Lung (tissue), 12 donors: ENCODE results near the gene CDC25A. TPM values are rescaled to one million over a fixed set of nuclear protein-coding genes. Genes with fewer than 3 reads are reported as not detected.

Experiments used
- ATAC-seq: fragments of 200-7000 bp; cut with Tn5 transposase; one replicate; pipeline ENCODE4 v1.9.1; 2020; ENCODE audit warnings: moderate number of reproducible peaks; ENCODE audit not compliant: insufficient read depth, low FRiP score
- DNase-seq, 3 donors: peaks; one replicate each; pipeline ENCODE4 v3.0.0-alpha.2; 2013 to 2017
- H3K27ac ChIP-seq, 2 donors: one replicate each; pipeline ENCODE4 v1.5.1; 2013; ENCODE audit warnings: mild to moderate bottlenecking in 2 of 2, moderate library complexity in 2 of 2, control low read depth in 1 of 2, inconsistent platforms in 1 of 2, low read depth in 1 of 2, low read length in 1 of 2
- H3K27me3 ChIP-seq, 3 donors: one replicate each; pipeline ENCODE4 v1.5.1; 2013; ENCODE audit warnings: low read length in 2 of 3; ENCODE audit not compliant: control insufficient read depth in 3 of 3, insufficient read depth in 3 of 3
- H3K36me3 ChIP-seq, 4 donors: one replicate each; pipeline ENCODE4 v1.5.1; 2013; ENCODE audit warnings: low read length in 4 of 4, mild to moderate bottlenecking in 1 of 4, moderate library complexity in 1 of 4; ENCODE audit not compliant: control insufficient read depth in 4 of 4, insufficient read depth in 4 of 4
- H3K4me1 ChIP-seq, 5 donors: one replicate each; pipeline ENCODE4 v1.5.1; 2013; ENCODE audit warnings: low read length in 5 of 5, mild to moderate bottlenecking in 2 of 5, moderate library complexity in 1 of 5; ENCODE audit not compliant: control insufficient read depth in 5 of 5, insufficient read depth in 5 of 5
- H3K4me3 ChIP-seq: one replicate; pipeline ENCODE4 v1.5.1; 2013; ENCODE audit warnings: mild to moderate bottlenecking, control low read depth, moderate library complexity
- H3K9ac ChIP-seq, 2 donors: one replicate each; pipeline ENCODE4 v1.5.1; 2013; ENCODE audit warnings: low read length in 2 of 2, control low read depth in 1 of 2; ENCODE audit not compliant: insufficient read depth in 1 of 2
- H3K9me3 ChIP-seq, 4 donors: one replicate each; pipeline ENCODE4 v1.5.1; 2013; ENCODE audit warnings: low read length in 3 of 4, mild to moderate bottlenecking in 1 of 4, moderate library complexity in 1 of 4; ENCODE audit not compliant: control insufficient read depth in 4 of 4, insufficient read depth in 3 of 4
- CTCF ChIP-seq: IDR thresholded peaks from 2 replicates; pipeline ENCODE4 v1.5.1; 2012; ENCODE audit warnings: mild to moderate bottlenecking; ENCODE audit errors: control extremely low read depth, extremely low read depth
- WGBS, 2 donors: extraction: QIAGEN DNeasy Blood & Tissue Kit; methylation state at CpG; one replicate each; pipeline ENCODE4 v1.1.7; 2013; 5-methylcytosine and 5-hydroxymethylcytosine counted together
- polyA plus RNA-seq, 2 donors: library from polyadenylated mRNA; stranded (reverse); fragments of 200-250 nt; gene quantifications; one replicate each; pipeline ENCODE4 v1.2.1, GENCODE V29; 2013
- total RNA-seq, 2 donors: library from RNA; depleted of rRNA in 1 of 2; stranded (reverse); fragments of >200 nt in 1 of 2; gene quantifications; one replicate each; pipeline ENCODE4 v1.2.1, GENCODE V29; 2014 to 2021
- donor health status: control.
- donor health status: control.
- donor health status: Bipolar disorder and iron deficiency.
- donor health status: healthy.
- donor health status: DM: yes; HTN: yes; CAD: no.

The CDC25A gene
- total and polyA plus RNA-seq, 4 donors = 0.57 to 1.5 (median 1.1) TPM

- TF ChIP-seq CTCF = no peak
- no peaks in the 10 kb centered on the region for H3K27me3 ChIP-seq
- DNase-seq (no peak), ATAC-seq (no peak)
- H3K4me3 ChIP-seq = no peak overlapping the region
- H3K36me3 ChIP-seq = no peaks in the 10 kb centered on the region
- H3K9ac ChIP-seq = no peak overlapping the region
- H3K27ac ChIP-seq = no peak overlapping the region
- H3K9me3 ChIP-seq = no peaks in the 10 kb centered on the region
- peaks cover 0 to 2% (median 0%) of the 10 kb centered on the region in 5 donors for H3K4me1 ChIP-seq
- WGBS, 2 donors = 68 to 72% methylated on average over 1 of the region's 1 CpG
Observed at GRCh38 chr3:48196611-48197010, 8.4 kb upstream of the CDC25A start.

GRCh38 chr3:48194446-48195071 is 6.3 kb upstream of the CDC25A start:
- H3K27ac ChIP-seq = no peak overlapping the region
- TF ChIP-seq CTCF = peak; percentile 30
- H3K36me3 ChIP-seq = no peaks in the 10 kb centered on the region
- WGBS, 2 donors = 48 to 53% methylated on average over 9 of the region's 9 CpGs
- H3K9ac ChIP-seq = no peak overlapping the region
- no peaks in the 10 kb centered on the region for H3K9me3 ChIP-seq
- DNase-seq (peak; percentile 70 to 79 (median 70)), ATAC-seq (peak; percentile 66)
- peaks cover 0 to 2% (median 0%) of the 10 kb centered on the region in 5 donors for H3K4me1 ChIP-seq
- no peaks in the 10 kb centered on the region for H3K27me3 ChIP-seq
- no peak overlapping the region for H3K4me3 ChIP-seq

- no peak for TF ChIP-seq CTCF
- H3K27ac ChIP-seq = no peak overlapping the region
- H3K36me3 ChIP-seq = peaks cover 0 to 2% (median 0%) of the 10 kb centered on the region in 4 donors
- no peak for DNase-seq
- ATAC-seq = no peak
- 93 to 95% methylated on average over 3 of the region's 3 CpGs for WGBS, 2 donors
- no peaks in the 10 kb centered on the region for H3K27me3 ChIP-seq
- no peaks in the 10 kb centered on the region for H3K9me3 ChIP-seq
- no peak overlapping the region for H3K9ac ChIP-seq
- H3K4me1 ChIP-seq = peaks cover 0 to 11% (median 7%) of the 10 kb centered on the region in 5 donors
- no peak overlapping the region for H3K4me3 ChIP-seq
Observed at GRCh38 chr3:48190911-48191310, 2.7 kb upstream of the CDC25A start.

- no peak overlapping the region for H3K9ac ChIP-seq
- no peak overlapping the region for H3K4me3 ChIP-seq
- H3K4me1 ChIP-seq = peaks cover 0 to 11% (median 7%) of the 10 kb centered on the region in 5 donors
- no peak overlapping the region for H3K27ac ChIP-seq
- DNase-seq (no peak), ATAC-seq (no peak)
- H3K9me3 ChIP-seq = no peaks in the 10 kb centered on the region
- no peak for TF ChIP-seq CTCF
- 87 to 94% methylated on average over 6 of the region's 6 CpGs for WGBS, 2 donors
- H3K36me3 ChIP-seq = peaks cover 0 to 6% (median 1%) of the 10 kb centered on the region in 4 donors
- no peaks in the 10 kb centered on the region for H3K27me3 ChIP-seq
Observed at GRCh38 chr3:48189321-48189720, 1.1 kb upstream of the CDC25A start.
